Measurements from ENCODE around the gene SNX13. TPM values are rescaled to one million over a fixed set of nuclear protein-coding genes. Genes with fewer than 3 reads are reported as not detected.

Gene SNX13
- total RNA-seq, 1 donor from 2014 or later: 34.3 TPM

DNA sequence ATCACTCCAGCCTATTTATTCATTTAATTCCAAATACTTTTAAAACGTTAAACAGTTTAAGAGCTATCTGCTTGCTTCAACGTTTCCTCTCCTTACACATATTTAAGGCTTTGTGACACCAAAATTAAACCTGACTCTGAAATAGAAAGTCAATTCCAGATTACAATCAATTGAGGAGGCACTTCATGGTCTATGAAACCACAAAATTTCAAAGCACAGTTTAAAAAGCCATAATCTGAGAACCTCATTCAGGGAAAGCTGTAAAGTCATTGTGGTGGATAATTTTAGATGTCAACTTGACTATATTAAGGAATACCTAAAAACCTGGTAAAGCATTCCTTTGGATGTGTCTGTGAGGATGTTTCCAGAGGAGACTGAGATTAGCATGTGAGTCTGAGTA lies 6.2 kb downstream of the SNX13 start:
- Mint-ChIP-seq H3K27me3 (ENCODE audit: unreplicated experiment) (no peaks in the 10 kb centered on the region), H3K27ac (ENCODE audit: unreplicated experiment) (no peak overlapping the region), H3K4me3 (ENCODE audit: unreplicated experiment) (no peak overlapping the region), H3K36me3 (ENCODE audit: low read depth, unreplicated experiment) (no peaks in the 10 kb centered on the region), H3K4me1 (ENCODE audit: unreplicated experiment) (peaks cover 12% of the 10 kb centered on the region), H3K9me3 (ENCODE audit: unreplicated experiment) (no peaks in the 10 kb centered on the region)
- DNase-seq (ENCODE audit: low spot score): no peak
- TF ChIP-seq, protein P1, sequence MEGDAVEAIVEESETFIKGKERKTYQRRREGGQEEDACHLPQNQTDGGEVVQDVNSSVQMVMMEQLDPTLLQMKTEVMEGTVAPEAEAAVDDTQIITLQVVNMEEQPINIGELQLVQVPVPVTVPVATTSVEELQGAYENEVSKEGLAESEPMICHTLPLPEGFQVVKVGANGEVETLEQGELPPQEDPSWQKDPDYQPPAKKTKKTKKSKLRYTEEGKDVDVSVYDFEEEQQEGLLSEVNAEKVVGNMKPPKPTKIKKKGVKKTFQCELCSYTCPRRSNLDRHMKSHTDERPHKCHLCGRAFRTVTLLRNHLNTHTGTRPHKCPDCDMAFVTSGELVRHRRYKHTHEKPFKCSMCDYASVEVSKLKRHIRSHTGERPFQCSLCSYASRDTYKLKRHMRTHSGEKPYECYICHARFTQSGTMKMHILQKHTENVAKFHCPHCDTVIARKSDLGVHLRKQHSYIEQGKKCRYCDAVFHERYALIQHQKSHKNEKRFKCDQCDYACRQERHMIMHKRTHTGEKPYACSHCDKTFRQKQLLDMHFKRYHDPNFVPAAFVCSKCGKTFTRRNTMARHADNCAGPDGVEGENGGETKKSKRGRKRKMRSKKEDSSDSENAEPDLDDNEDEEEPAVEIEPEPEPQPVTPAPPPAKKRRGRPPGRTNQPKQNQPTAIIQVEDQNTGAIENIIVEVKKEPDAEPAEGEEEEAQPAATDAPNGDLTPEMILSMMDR (IDR thresholded peaks at IDR 0.05; ENCODE audit: unreplicated experiment): no peak

DNA sequence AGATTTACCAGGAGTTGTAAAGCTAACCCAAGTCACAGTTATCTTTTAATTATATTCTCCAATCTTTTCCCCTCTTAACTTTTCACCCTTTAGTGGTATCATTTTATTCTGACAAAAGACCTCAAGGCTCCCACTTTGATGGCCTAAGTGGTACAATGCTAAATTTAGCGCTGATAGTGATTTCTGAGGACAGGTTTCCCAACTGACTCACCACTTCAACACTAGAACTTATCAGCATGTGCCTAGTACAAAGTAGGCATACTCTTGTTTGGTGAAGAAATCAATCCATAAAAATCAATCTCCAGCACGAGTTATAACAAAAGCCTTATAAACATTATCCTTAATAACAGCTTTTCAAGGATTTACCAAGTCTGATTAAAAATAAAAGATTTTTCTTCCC lies 7.5 kb downstream of the SNX13 start:
- Mint-ChIP-seq H3K27ac (ENCODE audit: unreplicated experiment) (no peak overlapping the region), H3K27me3 (ENCODE audit: unreplicated experiment) (no peaks in the 10 kb centered on the region), H3K9me3 (ENCODE audit: unreplicated experiment) (no peaks in the 10 kb centered on the region), H3K4me1 (ENCODE audit: unreplicated experiment) (peaks cover 6% of the 10 kb centered on the region), H3K4me3 (ENCODE audit: unreplicated experiment) (no peak overlapping the region), H3K36me3 (ENCODE audit: low read depth, unreplicated experiment) (no peaks in the 10 kb centered on the region)
- TF ChIP-seq, protein P1 (IDR thresholded peaks at IDR 0.05; ENCODE audit: unreplicated experiment): no peak
- DNase-seq (ENCODE audit: low spot score): no peak

DNA sequence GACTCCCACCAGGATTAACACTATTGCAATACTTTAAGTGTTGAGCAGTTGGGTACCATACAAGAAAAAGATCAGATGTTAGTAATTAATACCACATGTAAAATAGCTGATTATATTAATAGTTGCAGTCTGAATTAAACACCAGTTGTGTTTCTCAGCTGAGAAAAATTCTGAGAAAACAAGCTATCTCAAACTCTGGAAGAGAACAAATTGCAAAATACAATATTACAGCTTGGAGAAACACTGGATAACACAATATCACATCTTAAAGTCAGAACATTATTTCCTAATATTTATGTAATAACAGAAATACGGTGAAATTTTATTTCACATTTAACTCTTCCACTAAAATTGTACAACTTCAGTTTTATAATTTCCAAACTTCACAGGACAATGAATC lies 9.2 kb downstream of the SNX13 start:
- Mint-ChIP-seq H3K27me3 (ENCODE audit: unreplicated experiment) (no peaks in the 10 kb centered on the region), H3K4me1 (ENCODE audit: unreplicated experiment) (no peaks in the 10 kb centered on the region), H3K4me3 (ENCODE audit: unreplicated experiment) (no peak overlapping the region), H3K36me3 (ENCODE audit: low read depth, unreplicated experiment) (no peaks in the 10 kb centered on the region), H3K27ac (ENCODE audit: unreplicated experiment) (no peak overlapping the region), H3K9me3 (ENCODE audit: unreplicated experiment) (no peaks in the 10 kb centered on the region)
- TF ChIP-seq, protein P1 (IDR thresholded peaks at IDR 0.05; ENCODE audit: unreplicated experiment): no peak
- DNase-seq (ENCODE audit: low spot score): no peak

DNA sequence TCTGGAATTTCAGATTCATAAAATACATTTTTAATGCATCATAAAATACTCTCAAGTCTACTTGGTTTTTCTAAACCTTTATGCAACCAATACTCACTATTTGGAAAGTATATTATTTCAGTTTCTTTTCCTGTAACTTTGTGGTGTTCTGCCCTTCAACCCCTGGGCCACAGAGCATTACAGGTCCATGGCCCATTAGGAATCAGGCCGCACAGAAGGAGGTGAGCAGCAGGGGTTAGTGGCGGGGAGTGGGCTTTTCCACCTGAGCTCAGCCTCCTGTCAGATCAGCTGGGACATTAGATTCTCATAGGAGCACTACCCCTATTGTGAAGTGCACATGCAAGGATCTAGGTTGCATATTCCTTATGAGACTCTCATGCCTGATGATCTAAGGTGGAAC lies 9.7 kb downstream of the SNX13 start:
- no peak overlapping the region for H3K27ac Mint-ChIP-seq (ENCODE audit: unreplicated experiment)
- no peaks in the 10 kb centered on the region for H3K9me3 Mint-ChIP-seq (ENCODE audit: unreplicated experiment)
- TF ChIP-seq, protein P1 (IDR thresholded peaks at IDR 0.05; ENCODE audit: unreplicated experiment): no peak
- no peak for DNase-seq (ENCODE audit: low spot score)
- H3K27me3 Mint-ChIP-seq (ENCODE audit: unreplicated experiment): no peaks in the 10 kb centered on the region
- no peaks in the 10 kb centered on the region for H3K4me1 Mint-ChIP-seq (ENCODE audit: unreplicated experiment)
- no peaks in the 10 kb centered on the region for H3K36me3 Mint-ChIP-seq (ENCODE audit: low read depth, unreplicated experiment)
- no peak overlapping the region for H3K4me3 Mint-ChIP-seq (ENCODE audit: unreplicated experiment)

DNA sequence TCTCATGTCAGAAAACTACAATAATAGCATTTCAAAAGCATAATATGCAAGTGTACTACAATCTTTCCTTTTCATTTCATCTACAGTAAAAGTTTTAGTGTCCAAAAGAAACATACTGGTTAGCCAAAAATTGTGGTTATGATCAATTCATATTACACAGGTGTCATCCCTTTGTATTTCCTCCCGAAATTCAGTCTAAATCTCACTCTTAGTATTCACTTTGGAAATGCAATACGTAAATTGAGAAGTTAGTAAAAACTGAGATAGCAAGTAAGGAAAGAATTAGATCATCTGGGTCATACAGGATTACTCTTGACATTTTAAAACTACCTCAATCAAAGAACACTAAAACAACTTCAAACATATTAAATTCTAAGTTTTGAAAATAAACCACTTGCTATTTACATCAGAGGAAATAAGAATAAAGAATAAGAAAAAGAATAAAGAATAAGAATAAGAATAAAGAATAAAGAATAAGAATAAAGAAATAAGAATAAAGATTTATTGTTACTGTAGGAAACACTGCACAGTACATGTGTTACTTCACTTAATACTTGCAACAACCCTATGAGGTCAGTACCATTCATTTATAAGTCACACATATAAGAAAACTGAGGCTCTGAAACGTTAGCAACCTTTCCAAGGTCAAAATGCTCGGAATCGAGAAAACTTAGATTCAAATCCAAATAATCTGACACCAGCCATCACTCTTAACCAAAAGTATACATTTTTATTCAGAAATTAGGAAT lies 10.5 kb downstream of the SNX13 start:
- Mint-ChIP-seq H3K27ac (ENCODE audit: unreplicated experiment) (no peak overlapping the region), H3K27me3 (ENCODE audit: unreplicated experiment) (no peaks in the 10 kb centered on the region), H3K9me3 (ENCODE audit: unreplicated experiment) (no peaks in the 10 kb centered on the region), H3K4me1 (ENCODE audit: unreplicated experiment) (no peaks in the 10 kb centered on the region), H3K36me3 (ENCODE audit: low read depth, unreplicated experiment) (no peaks in the 10 kb centered on the region), H3K4me3 (ENCODE audit: unreplicated experiment) (no peak overlapping the region)
- no peak for DNase-seq (ENCODE audit: low spot score)
- TF ChIP-seq, protein P1 (IDR thresholded peaks at IDR 0.05; ENCODE audit: unreplicated experiment): no peak
